GM18951 (cell line): ENCODE data around the gene TPCN1.
A peak's percentile ranks its signal among the peaks of the same experiment; 100 is the strongest.

Experiments used
- POLR2A ChIP-seq: IDR thresholded peaks from 4 replicates; pipeline ENCODE4 v1.6.1; 2011; ENCODE audit warnings: mild to moderate bottlenecking; ENCODE audit not compliant: insufficient read length, insufficient read depth; ENCODE audit errors: extremely low read depth
- in situ Hi-C: fragments of 300-500 bp; cut with MboI; formaldehyde crosslinking; loops from one replicate; pipeline ENCODE4 v1.12.0; 2022; ENCODE audit warnings: low sequenced_read_pairs, mixed read lengths, inconsistent platforms; ENCODE audit not compliant: unreplicated experiment

Gene TPCN1

GRCh38 chr12:113333877-113334785, 112.9 kb downstream of the TPCN1 start:
- in situ Hi-C loops: no loop called here

GRCh38 chr12:113334786-113335539, 113.7 kb downstream of the TPCN1 start, which contains the start of gene SLC8B1:
TSS of gene SLC8B1 (minus strand) at chr12:113335109. CDS start at chr12:113332878, 2,231 bp downstream.
- in situ Hi-C loops: no loop called here
- peak; percentile 84 for TF ChIP-seq POLR2A

More at GRCh38 chr12:113333877-113334785, 112.9 kb downstream of the TPCN1 start:
- TF ChIP-seq POLR2A: no peak

- in situ Hi-C loops: no loop called here
- no peak for TF ChIP-seq POLR2A
Measured at GRCh38 chr12:113339540-113339939, 118.3 kb downstream of the TPCN1 start.

DNA sequence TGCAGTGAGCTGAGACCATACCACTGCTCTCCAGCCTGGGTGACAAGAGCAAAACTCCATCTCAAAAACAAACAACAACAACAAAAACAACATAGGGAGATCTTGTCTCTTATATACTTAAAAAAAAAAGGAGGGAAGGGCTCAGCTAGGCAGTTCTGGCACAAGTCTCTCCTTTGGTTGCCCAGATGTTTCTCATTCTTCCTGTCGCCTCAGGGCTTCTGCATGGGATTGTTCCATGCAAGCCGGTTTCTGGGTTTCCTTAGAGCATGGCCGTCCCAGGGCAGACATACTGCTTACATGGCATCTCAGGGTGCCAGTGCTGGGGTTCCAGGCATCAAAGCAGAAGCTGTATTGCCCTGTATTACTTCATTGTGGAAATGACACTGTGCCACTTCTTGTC, 118.8 kb downstream of the TPCN1 start:
- in situ Hi-C loops: no loop called here
- TF ChIP-seq POLR2A: no peak

GRCh38 chr12:113341535-113341934, 120.3 kb downstream of the TPCN1 start:
- in situ Hi-C loops: no loop called here
- no peak for TF ChIP-seq POLR2A

GRCh38 chr12:113345318-113345717, 124.1 kb downstream of the TPCN1 start:
- TF ChIP-seq POLR2A: no peak
- in situ Hi-C loops: no loop called here

DNA sequence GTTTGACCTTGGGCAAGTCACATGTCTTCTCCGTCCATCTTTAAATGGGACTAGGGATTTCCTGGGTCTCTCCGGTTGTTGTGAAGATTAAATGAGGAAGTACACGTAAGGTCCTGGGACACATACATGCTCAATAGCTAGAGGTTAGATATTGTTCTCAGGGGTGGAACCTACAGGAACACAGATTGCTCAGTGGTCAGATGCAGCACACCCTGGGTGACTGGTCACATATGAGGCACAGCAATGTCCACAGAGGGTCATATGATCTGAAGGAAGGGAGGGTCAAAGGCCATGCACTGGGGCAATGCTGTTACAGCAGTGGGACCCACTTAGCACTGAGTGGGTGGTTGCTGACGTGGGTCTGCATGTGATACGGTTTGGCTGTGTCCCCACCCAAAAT, 125.1 kb downstream of the TPCN1 start:
- in situ Hi-C loops: no loop called here
- TF ChIP-seq POLR2A: no peak

- in situ Hi-C loops: no loop called here
- TF ChIP-seq POLR2A: no peak
Measured at GRCh38 chr12:113347107-113347506, 125.8 kb downstream of the TPCN1 start.

- TF ChIP-seq POLR2A: no peak
- in situ Hi-C loops: no loop called here
Measured at GRCh38 chr12:113347892-113348291, 126.6 kb downstream of the TPCN1 start.
